Fibroblast of lung (primary cell): ENCODE measurements around the gene MRFAP1L1. TPM values are rescaled to one million over a fixed set of nuclear protein-coding genes. Genes with fewer than 3 reads are reported as not detected.

Experiments used
- DNase-seq, 2 donors: peaks; one replicate each; pipeline versions ENCODE4 v3.0.0 to v3.0.0-alpha.2; 2010; ENCODE audit warnings: low read depth in 2 of 2
- H2AFZ ChIP-seq: 2 replicates; pipeline ENCODE4 v1.5.1; 2012; ENCODE audit warnings: low read length, control low read depth, inconsistent platforms
- H3K27ac ChIP-seq: 2 replicates; pipeline ENCODE4 v1.5.1; 2011; ENCODE audit warnings: low read length, control low read depth; ENCODE audit not compliant: insufficient read depth
- H3K27me3 ChIP-seq: 2 replicates; pipeline ENCODE4 v1.5.1; 2011; ENCODE audit warnings: mild to moderate bottlenecking, low read length; ENCODE audit not compliant: control insufficient read depth, insufficient read depth
- H3K36me3 ChIP-seq: 2 replicates; pipeline ENCODE4 v1.5.1; 2011; ENCODE audit warnings: low read length; ENCODE audit not compliant: control insufficient read depth, insufficient read depth
- H3K4me1 ChIP-seq: 2 replicates; pipeline ENCODE4 v1.5.1; 2011; ENCODE audit warnings: low read length; ENCODE audit not compliant: control insufficient read depth, insufficient read depth; ENCODE audit errors: extremely low read depth
- H3K4me2 ChIP-seq: 2 replicates; pipeline ENCODE4 v1.5.1; 2011; ENCODE audit warnings: low read length, control low read depth; ENCODE audit not compliant: insufficient read depth; ENCODE audit errors: extremely low read depth
- H3K4me3 ChIP-seq, 4 experiments: fragments of 200-600 bp in 1 of 4; sonication (generic) in 1 of 4; replicated peaks in 1 of 4; 2 replicates each; pipeline ENCODE4 v1.5.1; 2011 to 2016; ENCODE audit warnings: low read length in 4 of 4, low read depth in 3 of 4, mild to moderate bottlenecking in 3 of 4, control low read depth in 2 of 4, inconsistent platforms in 1 of 4, mixed read lengths in 1 of 4; ENCODE audit not compliant: insufficient read depth in 1 of 4; ENCODE audit errors: control extremely low read depth in 1 of 4
- H3K79me2 ChIP-seq: 2 replicates; pipeline ENCODE4 v1.5.1; 2012; ENCODE audit warnings: mild to moderate bottlenecking, low read length, inconsistent platforms; ENCODE audit not compliant: control insufficient read depth, insufficient read depth
- H3K9ac ChIP-seq: 2 replicates; pipeline ENCODE4 v1.5.1; 2011; ENCODE audit warnings: mild to moderate bottlenecking, low read length, control low read depth; ENCODE audit not compliant: insufficient read depth
- H3K9me3 ChIP-seq: 2 replicates; pipeline ENCODE4 v1.5.1; 2012; ENCODE audit warnings: low read depth, low read length; ENCODE audit not compliant: control insufficient read depth, insufficient read depth
- H4K20me1 ChIP-seq: 2 replicates; pipeline ENCODE4 v1.5.1; 2011; ENCODE audit warnings: low read length; ENCODE audit not compliant: control insufficient read depth, insufficient read depth; ENCODE audit errors: extremely low read depth
- EZH2 ChIP-seq: IDR thresholded peaks from 2 replicates; pipeline ENCODE4 v1.5.1; 2012; ENCODE audit warnings: low read length, control low read depth, mild to moderate bottlenecking; ENCODE audit errors: missing control alignments
- polyA plus RNA-seq, 2 donors: library from polyadenylated mRNA; depleted of rRNA in 1 of 2; stranded (reverse) in 1 of 2; unstranded in 1 of 2; fragments of >200 nt; gene quantifications; 2 replicates each; pipeline ENCODE4 v1.2.1, GENCODE V29; 2011 to 2012; ENCODE audit warnings: missing spikeins in 1 of 2
- total RNA-seq: library from RNA; depleted of rRNA; stranded (reverse); fragments of >200 nt; gene quantifications from 2 replicates; pipeline ENCODE4 v1.2.1, GENCODE V29; 2014
- TF ChIP-seq, protein P1 (sequence below), 2 donors: IDR thresholded peaks in 1 of 2; conservative IDR thresholded peaks in 1 of 2; 1 replicate in 1 of 2; 2 replicates in 1 of 2; pipeline ENCODE4 v1.5.1; 2011 to 2012; ENCODE audit warnings: low read length in 2 of 2, control low read depth in 1 of 2, inconsistent platforms in 1 of 2, low read depth in 1 of 2, mild to moderate bottlenecking in 1 of 2

MRFAP1L1 gene
- total and polyA plus RNA-seq, 2 donors (not counting 1 experiment from before 2014, with no cell fraction given): 41.6 to 77.4 TPM

- Histone ChIP-seq H3K9me3 (no peaks in the 10 kb centered on the region), H2AFZ (no peak overlapping the region), H3K27me3 (peaks cover 17% of the 10 kb centered on the region), H3K4me3 (no peak overlapping the region), H3K4me1 (no peaks in the 10 kb centered on the region), H3K27ac (no peak overlapping the region), H3K9ac (no peak overlapping the region), H3K4me2 (no peak overlapping the region), H3K79me2 (no peaks in the 10 kb centered on the region), H4K20me1 (no peaks in the 10 kb centered on the region), H3K36me3 (no peaks in the 10 kb centered on the region)
- DNase-seq: no peak
- TF ChIP-seq, protein P1, sequence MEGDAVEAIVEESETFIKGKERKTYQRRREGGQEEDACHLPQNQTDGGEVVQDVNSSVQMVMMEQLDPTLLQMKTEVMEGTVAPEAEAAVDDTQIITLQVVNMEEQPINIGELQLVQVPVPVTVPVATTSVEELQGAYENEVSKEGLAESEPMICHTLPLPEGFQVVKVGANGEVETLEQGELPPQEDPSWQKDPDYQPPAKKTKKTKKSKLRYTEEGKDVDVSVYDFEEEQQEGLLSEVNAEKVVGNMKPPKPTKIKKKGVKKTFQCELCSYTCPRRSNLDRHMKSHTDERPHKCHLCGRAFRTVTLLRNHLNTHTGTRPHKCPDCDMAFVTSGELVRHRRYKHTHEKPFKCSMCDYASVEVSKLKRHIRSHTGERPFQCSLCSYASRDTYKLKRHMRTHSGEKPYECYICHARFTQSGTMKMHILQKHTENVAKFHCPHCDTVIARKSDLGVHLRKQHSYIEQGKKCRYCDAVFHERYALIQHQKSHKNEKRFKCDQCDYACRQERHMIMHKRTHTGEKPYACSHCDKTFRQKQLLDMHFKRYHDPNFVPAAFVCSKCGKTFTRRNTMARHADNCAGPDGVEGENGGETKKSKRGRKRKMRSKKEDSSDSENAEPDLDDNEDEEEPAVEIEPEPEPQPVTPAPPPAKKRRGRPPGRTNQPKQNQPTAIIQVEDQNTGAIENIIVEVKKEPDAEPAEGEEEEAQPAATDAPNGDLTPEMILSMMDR (conservative IDR thresholded peaks at IDR 0.05 in 1 of 2, IDR thresholded peaks at IDR 0.05 in 1 of 2; ENCODE audit: low read depth in 1 of 2, low read length in 2 of 2): no peak
- no peak for TF ChIP-seq EZH2
These were observed 49.2 kb downstream of the MRFAP1L1 start for GRCh38 chr4:6660430-6660829.

DNA sequence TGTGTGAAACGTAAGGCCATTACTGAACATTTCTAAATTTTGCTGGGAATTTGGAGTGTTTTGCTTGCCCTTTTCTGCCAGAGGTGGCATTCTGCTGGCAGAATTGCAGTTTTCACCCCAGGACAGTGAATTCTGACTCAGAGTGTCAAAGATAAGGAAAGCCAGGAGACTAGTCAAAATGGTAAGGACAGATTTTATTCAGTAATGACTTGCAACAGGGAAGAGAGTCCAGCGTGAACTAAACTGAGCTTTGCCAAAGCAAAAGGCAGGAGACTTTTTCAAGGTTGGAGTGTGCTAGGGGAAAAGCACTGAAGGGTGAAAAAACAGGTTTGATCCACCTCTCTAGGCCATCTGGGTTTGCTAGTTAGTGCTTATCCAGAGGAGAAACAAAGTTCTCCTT, 49.8 kb downstream of the MRFAP1L1 start:
- H3K27me3 ChIP-seq: peaks cover 12% of the 10 kb centered on the region
- no peaks in the 10 kb centered on the region for H3K4me1 ChIP-seq
- no peaks in the 10 kb centered on the region for H3K79me2 ChIP-seq
- H3K27ac ChIP-seq: no peak overlapping the region
- no peak overlapping the region for H3K4me3 ChIP-seq
- no peak for DNase-seq
- TF ChIP-seq EZH2: no peak
- TF ChIP-seq, protein P1 (conservative IDR thresholded peaks at IDR 0.05 in 1 of 2, IDR thresholded peaks at IDR 0.05 in 1 of 2; ENCODE audit: low read depth in 1 of 2, low read length in 2 of 2): no peak
- no peak overlapping the region for H2AFZ ChIP-seq
- no peaks in the 10 kb centered on the region for H3K36me3 ChIP-seq
- no peaks in the 10 kb centered on the region for H3K9me3 ChIP-seq
- H4K20me1 ChIP-seq: no peaks in the 10 kb centered on the region
- no peak overlapping the region for H3K4me2 ChIP-seq
- no peak overlapping the region for H3K9ac ChIP-seq

DNA sequence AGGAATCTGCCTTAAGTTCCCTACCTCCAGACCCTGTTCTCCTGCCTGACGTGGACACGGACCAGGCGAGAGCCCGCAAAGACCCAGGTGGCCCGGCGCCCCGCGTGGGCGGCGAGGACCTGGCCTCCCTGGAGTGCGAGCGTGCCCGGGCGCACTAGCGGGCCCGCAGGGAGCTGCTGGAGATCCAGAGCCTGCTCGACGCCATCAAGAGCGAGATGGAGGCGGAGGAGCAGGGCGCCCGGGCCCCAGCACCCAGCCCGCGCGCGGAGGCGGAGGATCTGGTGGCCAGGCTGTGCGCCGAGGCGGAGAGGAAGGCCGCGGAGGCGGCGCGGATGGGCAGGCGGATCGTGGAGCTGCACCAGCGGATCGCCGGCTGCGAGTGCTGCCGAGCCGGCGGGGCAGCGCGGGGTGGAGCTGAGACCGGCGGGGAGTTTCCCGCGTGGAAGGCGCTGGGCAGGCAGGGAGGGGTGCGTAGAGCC, 51.0 kb downstream of the MRFAP1L1 start:
- peak overlapping the region; percentile 19 to 46 (median 36) for H3K4me3 ChIP-seq
- H3K36me3 ChIP-seq: no peaks in the 10 kb centered on the region
- H3K27ac ChIP-seq: no peak overlapping the region
- H3K4me1 ChIP-seq: no peaks in the 10 kb centered on the region
- peak; percentile 15 to 55 for DNase-seq
- H3K9me3 ChIP-seq: no peaks in the 10 kb centered on the region
- peak overlapping the region; percentile 53 for H2AFZ ChIP-seq
- no peak overlapping the region for H3K9ac ChIP-seq
- H3K27me3 ChIP-seq: peaks cover 7% of the 10 kb centered on the region
- TF ChIP-seq, protein P1 (conservative IDR thresholded peaks at IDR 0.05 in 1 of 2, IDR thresholded peaks at IDR 0.05 in 1 of 2; ENCODE audit: low read depth in 1 of 2, low read length in 2 of 2): no peak
- no peak for TF ChIP-seq EZH2
- H4K20me1 ChIP-seq: no peaks in the 10 kb centered on the region
- H3K79me2 ChIP-seq: no peaks in the 10 kb centered on the region
- H3K4me2 ChIP-seq: peak overlapping the region; percentile 80
